HG02884 (cell line): Measurements from ENCODE around the gene PTPRN2.

ENCODE experiments used
- ATAC-seq: cut with Tn5 transposase; IDR thresholded peaks from one replicate; pipeline ENCODE4 v1.9.1; 2021; ENCODE audit warnings: mild to moderate bottlenecking, moderate library complexity; ENCODE audit not compliant: unreplicated experiment

Gene PTPRN2

DNA sequence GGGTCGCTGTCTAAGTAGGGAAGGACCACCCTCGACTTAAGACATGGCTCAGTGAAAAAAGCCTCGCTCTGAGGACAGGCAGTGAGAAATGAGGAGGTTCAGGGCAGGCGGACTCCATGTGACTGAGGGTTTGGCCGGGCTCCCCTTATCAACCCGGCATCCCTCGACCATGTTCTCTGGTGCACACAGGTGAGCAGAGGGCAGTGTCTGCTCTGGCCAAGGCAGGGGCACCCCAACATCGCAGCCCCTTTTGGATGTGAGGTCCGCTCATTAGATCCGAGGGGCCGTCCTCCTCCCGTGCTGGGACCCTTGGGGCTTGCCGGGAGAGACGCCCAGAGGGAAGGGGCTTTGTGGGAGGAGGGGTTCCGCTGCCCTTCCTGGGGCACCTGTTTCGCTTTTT lies 775.7 kb downstream of the PTPRN2 start:
- ATAC-seq, result no peak

DNA sequence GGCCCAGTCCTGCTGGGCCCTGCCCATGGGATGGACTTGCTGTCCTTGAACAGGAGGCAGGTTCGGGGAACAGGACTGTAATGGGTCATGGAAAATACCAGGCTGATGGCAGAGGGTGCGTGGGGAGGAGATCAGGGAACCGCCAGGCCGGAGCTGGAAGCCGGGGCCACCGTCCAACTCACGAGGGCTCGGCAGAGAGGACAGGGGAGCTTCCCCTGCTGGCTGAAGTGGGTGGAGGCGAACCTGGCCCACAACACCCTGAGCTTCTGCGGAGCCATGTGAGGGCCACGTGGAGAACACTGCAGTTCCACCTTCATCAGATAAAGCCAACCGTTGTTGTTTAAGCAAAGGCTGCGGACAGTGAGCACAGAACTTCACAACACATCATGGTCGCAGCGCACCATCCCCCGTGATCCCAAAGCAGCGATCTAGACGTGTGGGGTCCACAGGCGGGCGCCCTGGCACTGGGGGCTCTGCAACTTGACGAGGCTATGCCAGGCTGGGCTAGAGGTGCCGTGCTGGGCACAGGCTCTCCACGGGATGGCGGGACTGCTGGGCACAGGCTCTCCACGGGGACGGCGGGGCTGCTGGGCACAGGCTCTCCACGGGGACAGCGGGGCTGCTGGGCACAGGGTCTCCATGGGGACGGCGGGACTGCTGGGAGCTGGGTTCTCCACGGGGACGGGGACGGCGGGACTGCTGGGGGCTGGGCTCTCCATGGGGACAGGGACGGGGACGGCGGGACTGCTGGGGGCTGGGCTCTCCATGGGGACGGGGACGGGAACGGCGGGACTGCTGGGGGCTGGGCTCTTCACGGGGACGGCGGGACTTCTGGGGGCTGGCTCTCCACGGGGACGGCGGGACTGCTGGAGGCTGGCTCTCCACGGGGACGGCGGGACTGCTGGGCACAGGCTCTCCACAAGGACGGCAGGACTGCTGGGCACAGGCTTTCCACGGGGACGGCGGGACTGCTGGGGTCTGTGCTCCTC lies 777.5 kb downstream of the PTPRN2 start:
- no peak for ATAC-seq

DNA sequence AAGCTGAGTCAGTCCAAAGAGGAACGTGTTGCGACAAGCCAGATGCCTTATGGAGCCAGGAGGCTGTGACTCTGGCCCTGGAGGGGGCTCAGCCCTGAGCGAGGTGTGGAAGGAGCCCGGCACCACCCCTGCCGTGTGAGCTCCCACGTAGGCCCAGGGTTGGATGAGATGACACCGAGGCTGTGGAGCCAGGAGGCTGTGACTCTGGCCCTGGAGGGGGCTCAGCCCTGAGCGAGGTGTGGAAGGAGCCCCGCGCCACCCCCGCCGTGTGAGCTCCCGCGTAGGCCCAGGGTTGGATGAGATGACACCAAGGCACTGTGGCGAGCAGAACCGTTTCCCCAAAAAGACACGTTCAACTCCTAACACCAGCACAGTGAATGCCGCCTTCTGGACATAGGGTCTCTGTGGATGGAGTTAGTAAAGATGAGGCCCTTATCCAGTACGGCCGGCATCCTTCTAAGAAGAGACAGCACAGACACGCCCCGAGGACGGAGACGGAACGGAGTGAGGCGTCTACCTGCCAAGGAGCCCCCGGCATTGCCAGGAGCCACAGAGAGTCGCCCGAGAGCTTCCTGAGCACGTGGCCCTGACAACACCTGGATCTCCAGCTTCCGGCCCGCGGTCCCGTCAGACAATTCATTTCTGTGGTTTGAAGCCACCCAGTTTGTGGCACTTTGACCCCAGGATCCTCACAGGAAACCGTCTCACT lies 778.3 kb downstream of the PTPRN2 start:
- ATAC-seq, result no peak

DNA sequence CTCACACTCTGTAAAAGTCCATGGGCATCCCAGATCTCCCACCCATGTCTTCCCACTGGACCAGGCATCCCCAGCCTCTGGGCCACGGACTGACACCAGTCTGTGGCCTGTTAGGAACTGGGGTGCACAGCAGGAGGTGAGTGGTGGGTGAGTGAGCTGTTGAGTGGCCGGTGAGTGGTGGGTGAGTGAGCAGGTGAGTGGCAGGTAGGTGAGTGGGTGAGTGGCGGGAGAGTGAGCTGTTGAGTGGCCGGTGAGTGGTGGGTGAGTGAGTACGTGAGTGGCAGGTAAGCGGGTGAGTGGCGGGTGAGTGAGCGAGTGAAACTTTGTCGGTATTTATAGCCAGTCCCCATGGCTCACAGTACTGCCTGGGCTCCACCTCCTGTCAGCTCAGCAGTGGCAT lies 779.6 kb downstream of the PTPRN2 start:
- ATAC-seq, result no peak

DNA sequence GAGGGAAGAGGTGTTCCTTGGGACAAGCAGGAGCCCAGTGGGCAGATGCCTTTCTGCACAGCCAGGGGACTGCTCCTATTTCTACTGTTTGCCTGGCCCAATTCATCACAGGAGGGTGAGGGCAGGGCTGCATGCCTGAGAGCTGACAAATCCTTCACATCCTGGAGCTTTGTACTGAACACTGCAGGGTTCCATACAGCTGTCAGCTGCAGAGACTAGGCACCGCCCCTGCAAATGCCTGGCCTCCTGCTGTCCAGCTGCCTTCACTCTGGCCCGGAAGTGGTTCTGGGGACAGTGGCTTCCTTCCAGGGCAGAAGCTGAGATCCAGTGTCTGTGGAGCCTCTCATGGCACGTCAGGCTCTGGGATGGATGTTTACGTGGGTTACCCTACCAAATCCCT lies 780.1 kb downstream of the PTPRN2 start:
- ATAC-seq, result no peak

DNA sequence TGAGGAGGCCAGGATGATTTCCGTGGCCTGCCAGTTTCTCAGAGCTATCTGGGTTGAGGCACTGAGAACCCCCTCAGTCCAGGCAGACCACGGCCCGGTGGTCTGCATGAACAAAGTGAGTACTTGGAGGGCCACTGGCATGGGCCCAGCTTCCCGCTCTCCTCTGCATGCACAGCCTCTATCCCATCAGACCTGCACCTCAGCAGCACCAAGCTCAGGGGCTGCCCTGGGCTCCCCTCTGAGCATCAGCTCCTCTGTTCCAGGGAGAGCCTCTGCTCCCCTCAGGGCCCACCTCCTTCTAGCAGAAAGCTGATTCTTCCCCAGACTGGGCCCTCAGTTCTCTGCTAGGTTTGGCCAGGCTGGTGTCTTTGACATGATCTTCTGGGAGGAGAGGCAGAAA lies 780.9 kb downstream of the PTPRN2 start:
- ATAC-seq, result no peak

DNA sequence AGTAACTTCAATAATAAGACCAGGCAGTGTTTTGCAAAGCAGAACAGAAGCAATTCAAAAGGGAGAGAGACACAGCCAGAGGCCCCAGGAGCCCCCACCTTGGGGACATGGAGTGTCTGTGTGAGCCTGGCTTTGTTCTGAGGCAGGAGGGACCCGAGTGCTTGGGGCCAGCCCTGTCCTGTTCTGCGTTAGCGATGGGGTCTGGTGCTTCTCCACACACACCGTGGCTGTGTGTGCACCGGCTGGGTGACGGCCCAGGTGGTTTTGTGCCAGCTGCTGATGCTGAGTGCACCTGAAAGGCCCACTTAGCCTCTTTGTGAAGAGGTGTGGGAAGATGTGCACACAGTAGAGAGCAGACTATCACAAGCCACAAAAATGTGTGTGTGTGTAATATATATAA lies 781.9 kb downstream of the PTPRN2 start:
- no peak for ATAC-seq

DNA sequence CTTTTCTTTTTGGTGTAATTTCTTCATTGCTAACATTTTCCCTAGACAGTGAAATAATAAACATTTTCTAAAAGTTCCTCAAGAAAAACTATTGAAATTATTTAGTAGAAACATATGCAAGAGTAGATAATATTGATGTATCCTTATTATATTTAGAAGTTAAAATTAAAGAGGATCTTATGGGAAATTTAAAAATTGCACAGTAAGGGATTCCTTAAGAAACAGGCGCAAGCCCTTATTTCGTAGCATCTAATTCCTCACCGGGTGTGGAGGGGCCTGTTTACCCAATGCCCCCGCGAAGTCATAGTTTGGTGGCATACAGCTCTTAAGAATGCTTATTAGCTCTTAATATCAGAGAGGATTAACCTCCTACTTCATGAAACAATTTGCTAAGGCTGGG lies 783.7 kb downstream of the PTPRN2 start:
- no peak for ATAC-seq

DNA sequence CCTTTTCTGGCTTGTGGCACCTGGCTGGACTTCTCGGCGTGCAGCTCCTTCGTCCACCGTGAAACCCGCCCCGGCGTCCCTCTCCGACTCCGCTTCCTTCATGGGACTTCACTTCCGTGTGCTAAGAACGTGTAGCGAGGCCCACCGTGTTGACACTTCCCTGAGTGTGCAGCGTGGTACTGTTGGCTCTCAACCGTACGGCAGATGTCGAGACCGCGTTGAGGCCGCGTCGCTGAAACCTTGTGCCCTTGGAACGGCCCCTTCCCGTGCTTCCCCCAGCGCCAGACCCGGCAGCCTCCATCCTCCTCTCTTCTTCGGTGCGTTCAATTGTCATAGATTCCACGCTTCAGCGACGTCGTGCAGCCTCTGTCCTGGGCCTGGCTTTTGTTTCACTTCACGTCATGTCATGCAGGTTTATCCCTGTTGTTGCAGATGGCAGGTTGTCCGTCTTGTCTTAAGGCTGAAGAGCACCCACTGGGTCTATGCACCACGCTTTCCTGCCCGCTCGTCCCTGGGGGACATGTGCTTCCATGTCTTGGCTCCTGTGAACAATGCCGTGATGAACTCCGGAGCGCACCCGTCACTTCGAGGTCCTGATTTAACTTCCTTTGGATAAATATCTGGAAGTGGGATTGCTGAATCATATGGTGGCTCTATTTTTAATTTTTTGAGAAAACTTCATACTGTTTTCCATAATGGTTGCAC lies 785.5 kb downstream of the PTPRN2 start:
- no peak for ATAC-seq

DNA sequence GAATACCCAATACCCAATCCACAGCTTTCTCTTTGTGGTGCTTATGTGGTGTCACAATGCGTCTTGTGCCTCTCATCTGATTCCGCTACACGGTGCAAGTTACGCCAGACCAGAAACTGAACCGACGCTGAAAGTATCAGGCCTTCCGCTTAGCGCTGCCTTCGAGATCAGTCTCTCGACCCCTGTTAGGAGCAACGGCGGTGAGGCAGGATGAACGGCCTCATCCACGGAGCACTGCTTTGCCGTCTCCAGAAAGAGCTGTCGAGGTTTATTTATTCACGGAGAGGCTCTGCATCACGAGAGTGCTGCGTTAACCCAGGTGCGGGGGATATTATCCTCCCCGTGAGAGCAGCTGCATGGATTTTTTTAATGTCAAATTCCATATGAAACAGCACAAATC lies 786.5 kb downstream of the PTPRN2 start:
- no peak for ATAC-seq

DNA sequence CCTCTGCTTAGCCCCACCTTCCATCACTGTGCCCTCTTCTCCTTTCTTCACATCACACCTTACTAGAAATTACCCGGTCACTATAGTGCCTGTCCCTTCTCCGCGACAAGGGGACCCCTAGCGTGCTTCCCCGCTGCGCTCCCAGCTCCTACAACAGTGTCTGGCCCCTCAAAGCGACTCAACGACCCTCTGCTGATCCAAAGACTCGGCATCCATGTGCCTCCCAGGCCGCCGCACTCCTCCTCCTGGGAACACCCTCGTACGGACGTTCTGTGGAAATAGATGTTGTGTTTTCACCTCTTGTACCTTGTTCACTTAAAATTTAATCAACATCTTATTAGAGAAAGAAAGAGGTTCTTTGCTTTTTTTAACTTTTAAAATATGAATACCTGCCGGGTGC lies 787.3 kb downstream of the PTPRN2 start:
- ATAC-seq, result no peak

DNA sequence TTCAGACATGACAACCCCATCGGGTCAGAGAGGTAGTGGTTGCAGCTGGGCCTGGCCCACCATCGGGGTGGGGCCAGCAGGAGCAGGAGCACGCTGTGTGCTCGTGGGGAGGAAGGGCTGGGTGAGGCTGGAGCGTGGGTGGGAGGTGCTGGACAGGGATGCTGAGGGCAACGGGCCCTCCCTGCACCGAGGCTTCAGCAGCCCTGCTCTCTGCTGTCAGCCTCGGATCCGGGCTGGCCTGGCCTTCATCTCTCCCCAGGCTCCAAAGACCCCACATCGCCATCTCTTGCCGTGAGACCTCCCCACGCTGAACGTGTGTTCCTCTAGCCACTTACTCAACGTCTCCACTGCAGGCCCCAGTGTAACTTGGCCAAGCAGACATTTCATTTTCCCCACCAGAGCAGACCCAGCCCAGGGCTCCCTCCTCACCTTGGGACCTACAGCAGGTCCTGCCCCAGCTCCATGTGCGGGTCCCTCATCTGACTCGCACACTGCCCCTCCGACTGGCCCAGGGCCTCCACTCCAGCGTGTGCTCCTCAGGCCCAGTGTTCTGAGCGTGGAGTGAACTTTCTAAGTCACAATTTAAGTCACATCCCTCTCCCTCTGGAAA lies 788.4 kb downstream of the PTPRN2 start:
- no peak for ATAC-seq

DNA sequence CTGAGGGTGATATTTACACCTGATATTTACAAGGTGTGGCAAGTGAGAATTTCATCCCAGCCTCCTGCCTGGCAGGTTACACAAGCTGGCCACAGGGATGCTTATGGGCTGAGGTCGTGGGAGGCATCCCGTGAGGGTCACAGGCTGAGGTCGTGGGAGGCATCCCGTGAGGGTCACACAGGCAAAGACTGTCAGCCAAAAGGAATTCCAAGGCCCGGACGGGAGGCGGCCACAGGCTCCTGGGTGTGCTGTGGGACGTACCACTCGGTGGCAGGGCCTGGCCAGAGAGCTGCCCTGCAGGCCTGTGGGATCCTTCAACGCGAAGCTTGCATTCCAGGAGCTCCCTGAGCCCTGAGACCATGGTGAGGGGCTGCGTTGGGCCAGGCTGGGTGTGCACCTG lies 790.3 kb downstream of the PTPRN2 start:
- no peak for ATAC-seq

DNA sequence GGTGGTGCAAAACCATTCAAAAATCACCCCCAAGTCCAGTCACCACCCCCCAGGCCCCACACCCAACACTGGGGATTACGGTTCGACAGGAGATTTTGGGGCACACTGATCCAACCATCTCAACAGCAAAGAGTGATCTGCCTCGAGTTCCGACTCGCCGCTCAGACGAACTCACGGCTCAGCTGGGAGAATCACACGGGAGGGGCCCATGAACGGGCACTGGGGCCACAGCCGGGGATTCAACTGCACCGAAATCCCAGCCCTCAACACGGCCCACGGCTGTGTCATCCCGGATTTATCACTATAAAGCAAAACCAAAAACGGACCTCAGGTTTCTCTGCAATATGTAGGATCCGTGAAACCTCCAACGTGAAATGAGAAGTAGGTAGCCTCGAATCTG lies 790.8 kb downstream of the PTPRN2 start:
- no peak for ATAC-seq

DNA sequence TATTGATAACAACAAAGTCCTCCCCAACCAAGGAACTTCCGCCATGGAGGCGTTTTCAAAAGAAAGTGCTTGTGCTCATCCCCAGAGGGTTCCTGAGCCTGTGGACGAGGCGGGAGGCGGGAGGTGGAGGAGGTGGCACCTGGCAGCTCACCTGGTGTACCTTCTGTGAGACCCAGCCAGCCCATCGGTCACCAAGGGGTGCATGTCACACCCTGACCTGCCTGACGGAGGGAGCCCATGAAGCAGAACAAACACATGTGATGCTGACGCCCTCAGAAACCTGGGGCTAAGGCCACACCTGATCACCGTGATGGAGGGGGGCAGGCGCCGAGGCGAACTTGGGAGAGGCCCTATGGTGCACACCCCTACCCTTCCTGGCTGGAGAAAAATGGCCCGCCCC lies 792.0 kb downstream of the PTPRN2 start:
- ATAC-seq, result no peak

DNA sequence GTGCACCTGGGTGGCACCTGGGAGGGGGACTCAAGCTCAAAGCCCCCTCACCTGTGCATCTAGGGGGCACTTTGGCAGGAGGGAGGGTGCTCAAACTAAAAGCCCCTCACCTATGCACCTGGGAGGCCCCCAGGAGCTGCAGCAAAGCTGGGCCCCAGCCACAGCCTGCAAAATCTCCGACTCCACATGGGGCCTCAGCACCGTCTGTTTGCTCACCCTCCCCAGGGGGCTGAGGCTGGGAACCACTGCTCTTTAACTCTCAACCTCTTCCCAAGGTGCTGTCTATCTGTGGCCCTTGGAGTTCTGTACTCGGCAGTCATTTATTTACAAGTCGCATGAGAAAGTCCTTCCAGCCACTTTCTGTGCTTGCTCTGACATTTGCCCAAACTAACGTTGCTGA lies 792.4 kb downstream of the PTPRN2 start:
- no peak for ATAC-seq

DNA sequence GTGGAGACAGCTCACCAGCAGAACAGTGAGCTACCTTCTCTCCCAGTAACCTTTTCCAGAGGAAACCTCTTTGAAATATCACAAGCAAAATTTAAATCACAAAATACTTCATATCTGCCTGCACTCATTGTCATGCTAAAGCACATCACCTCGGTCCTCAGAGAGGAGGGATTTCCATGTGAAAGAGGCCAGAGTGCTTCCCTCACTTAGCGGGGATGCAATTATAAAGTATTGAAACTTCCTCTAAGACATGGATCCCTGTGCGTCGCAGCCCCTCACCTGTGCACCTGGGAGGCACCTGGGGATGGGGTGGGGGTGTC lies 792.9 kb downstream of the PTPRN2 start:
- no peak for ATAC-seq

DNA sequence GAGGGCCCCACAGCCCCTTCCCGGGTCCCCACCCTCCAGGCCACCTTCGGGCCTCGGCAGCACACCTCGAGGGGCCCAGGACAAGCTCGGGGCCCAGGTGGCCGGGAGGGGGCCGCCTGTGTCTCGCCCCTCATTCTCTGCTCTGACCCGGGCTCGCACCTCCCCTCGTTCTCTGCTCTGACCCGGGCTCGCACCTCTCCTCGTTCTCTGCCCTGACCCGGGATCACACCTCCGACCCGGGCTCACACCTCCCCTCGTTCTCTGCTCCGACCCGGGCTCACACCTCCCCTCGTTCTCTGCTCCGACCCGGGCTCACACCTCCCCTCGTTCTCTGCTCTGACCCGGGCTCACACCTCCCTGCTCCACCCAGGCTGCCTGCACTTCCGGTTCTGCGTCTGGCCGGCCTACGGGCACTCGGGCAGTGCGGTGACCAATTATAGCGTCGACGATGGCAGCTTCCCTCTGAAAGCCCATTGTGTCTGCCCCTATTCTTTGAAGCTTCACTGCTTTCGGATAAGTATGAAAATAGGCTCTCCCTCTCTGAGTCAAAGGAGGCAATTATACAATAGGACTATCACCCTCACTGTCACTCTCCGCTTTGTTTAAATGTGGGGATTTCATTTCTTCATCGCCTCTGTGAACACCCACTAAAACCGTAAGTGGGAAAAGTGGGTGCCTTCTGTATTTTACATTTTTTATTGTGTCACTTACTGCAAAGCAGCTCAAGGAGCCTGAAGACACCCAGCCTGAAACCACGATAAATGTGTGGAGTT lies 793.5 kb downstream of the PTPRN2 start:
- ATAC-seq, result no peak

DNA sequence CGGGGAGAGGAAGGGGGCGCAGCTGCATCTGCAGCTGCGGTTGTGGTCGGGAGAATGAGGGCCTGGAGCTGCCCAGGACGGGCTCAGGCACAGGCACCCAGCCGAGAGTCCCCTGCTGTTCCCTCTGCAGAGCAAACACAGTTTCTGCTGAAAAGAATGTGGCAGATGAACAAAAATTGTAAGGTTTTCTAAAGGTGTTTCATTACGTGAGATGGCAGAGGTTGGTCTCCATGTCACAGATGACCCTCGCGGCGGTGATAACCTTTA lies 794.6 kb downstream of the PTPRN2 start:
- no peak for ATAC-seq

DNA sequence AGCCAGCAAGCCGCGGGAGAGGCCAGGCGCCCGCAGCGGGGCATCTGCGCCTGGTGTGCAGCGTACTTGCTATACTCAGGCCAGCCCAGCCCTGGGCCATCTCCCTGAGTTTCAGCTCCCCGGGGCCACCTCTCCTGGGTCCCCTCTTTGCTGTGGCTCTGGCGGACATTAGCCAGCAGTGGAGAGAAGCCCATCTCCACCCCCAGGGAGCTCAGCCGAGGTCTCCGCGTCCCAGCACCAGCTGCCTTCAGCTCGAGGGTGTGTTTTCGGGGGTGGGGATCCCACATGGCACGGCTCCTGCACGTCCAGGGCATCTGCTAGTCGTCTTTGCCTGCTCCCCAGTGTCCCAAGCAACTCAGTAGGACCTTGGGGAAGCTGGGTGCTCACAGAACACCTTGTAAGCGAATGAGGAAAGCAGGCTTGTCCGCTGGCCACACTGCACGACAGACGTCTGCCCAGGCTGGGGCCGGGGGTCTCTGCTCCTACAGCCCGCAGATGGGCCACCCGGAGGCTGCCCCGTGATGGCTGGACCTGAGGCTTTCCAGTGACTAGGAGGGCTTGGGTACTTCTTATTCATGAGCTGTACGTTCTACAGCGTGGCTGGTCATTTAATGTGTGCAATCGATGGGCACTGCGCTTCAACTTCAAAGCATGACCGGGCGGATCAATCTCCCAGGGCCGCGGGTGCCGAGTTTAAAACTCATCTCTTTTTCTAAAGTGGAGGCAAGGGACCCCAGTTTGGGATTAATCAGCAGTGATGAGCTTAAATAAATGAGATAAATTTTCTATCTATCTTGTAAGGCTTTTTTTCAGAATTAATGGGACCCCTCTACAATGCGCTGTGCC lies 795.2 kb downstream of the PTPRN2 start:
- ATAC-seq, result no peak
